HG02610 (cell line): ENCODE data around the gene FAM53B.

Experiments
- ATAC-seq: cut with Tn5 transposase; IDR thresholded peaks from one replicate; pipeline ENCODE4 v1.9.1; 2021; ENCODE audit warnings: mild to moderate bottlenecking, moderate library complexity; ENCODE audit not compliant: unreplicated experiment

FAM53B gene

DNA sequence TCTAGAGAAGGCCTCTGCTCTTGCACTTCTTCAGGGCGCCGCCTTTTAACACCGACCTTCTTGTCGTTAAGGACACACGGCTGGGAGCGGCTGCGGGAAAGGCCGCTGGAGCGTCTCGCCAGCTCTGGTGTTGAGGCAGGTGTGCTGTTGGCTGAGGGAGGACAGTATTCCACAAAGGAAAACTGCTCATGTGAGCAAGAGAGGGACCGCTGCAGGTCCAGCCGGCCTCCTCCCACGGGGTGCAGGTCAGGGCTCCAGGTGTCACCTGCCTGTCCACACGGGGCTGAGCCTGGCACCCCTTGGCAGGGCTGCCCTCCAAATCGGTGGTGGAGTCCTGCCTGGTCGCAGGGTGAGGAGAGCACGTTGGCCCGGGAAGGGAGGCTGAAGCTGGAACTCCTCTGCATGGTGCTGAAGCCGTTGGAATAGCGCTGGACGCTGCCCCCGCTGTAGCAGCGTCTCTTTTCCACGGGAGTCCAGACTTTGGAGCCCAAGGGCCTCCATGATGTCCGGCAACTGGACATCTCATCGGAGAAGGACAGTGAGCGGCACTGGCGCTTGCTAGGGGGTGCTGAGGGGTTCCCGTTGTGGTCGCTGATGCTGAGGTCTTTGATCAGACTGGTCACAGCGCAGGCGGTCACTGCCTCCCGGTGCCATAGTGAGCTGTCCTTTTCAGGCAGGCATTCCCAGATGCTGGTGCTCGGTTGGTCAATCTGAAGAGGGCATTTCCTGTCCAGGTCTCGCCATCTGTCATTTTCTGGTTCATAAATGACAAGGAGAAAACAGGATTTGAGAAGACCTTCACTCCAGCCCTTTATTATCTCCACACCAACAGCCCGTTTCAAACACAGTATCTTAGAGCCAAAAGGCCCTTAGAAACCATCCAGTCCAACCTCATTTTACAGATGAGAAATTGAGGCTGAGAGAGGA, 62.3 kb downstream of the FAM53B start:
- no peak for ATAC-seq

DNA sequence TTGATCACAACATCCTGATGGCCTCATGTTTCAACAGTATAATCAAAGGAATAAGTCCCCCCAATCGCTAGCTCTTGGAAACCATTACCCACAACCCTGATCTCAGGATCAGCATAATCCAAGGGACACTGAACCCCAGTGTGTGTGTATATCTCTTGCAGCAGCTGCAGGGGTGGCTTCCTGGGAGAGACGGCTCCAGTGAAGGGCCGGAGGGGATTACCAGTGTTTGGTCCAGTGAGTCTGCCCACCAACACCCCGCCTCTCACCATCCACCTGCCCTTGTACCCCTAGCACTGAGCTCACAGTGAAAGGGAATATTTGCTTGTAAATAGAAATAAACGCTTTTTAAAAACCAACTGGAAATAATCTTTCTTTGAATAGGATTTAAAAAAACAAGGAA, 63.1 kb downstream of the FAM53B start:
- no peak for ATAC-seq

DNA sequence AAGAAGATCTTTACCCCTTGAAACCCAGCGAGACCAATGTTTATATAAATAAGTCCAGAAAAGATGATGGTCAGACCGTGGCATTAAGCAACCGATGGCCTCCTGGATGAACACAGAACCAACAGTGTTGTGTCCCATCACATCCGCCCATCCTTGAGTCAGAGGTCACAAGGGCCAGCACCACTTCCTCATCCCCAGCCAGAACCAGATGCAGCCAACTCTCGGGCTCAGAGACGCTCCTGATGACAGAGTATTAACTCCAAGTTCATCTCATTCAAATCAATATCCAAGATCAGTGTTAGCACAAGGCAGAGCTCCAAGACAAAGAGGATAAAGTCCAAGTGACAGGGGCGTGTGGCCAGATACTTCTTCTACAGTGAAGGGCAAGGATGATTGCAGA, 63.5 kb downstream of the FAM53B start:
- no peak for ATAC-seq

DNA sequence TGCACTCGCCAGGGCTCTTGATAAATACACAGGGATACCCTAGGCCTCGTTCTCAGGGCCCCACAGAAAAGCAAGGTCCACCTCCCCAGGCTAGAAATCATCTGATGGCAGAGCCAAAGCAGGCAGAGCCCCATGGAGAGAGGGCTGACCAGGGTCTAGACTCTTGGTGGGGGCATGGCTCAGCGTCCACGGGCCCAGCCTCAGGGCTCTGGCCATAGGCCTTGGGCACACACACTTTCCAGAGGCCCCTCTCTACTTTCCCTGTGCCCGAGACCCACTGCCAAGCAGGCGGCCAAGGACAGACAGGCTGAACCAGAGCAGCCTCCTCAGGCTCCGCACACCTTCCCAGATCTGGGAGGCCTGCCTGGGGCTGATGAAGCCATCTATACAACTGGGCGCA, 64.8 kb downstream of the FAM53B start:
- ATAC-seq = no peak

DNA sequence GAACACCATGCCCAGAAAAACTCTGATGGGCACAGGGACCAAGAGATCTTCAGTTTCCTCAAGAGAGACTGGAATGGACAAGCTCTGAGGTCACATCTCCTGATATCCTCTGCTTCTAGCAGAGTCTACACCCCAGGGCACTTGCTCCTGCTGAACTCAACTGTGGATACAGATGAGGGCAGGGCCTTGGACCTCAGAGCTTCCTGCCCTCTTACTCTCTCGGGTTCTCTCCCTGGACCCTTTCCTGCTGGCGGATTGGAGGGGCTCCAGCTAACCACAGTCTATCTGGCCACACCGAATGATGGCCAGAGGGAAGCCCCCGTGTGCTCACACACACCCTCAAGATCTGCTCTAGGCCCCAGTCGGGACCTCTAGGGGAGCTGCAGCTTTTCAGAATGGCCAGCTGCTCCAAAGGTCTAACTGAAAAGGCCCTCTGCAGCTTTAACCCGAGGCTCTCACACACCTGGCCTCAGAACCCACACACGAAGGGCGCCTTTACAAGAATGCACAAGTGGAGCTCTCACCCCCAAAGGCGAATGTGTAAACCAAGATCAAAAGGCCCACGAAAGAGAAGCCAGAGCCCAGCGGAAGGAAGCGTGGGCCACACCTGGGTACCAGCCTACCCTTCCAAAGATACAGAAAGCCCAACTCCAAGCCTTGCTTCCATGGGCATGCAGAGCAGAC, 65.5 kb downstream of the FAM53B start:
- no peak for ATAC-seq

DNA sequence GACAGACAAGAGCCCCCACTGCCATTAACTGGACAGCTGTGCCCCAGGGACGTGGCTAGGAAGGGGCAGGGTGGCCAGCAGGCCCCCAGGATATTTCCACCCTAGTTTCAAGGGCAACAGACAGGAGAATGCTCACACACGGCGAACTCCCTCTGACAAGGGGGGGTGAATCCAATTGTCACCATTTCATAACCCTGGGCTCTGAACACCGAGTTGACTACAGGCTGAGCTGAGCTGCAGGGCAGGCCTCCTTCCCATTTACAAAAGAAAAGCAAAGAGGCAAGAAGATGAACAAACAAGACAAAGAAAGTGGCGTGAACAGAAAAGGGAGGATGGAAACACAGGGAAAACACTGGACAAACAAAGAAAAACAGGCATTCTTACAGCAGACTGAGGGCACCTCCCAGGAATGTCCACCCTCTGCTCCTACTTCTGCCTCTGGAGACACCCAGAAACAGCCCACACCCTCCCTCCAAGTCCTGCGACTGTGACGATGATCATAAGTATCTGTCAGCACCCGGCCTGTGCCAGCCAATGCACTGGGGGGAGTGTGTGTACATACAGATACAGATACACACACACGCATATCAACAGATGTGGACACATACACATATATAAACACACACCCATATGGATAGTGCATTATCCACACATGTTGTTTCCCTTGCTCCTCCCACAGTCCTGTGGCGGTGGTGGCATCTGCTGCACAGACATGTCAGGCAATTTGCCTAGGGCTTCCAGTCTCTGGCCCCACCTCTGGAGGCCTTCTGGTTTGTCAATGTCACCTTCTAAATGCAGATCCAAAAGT, 66.2 kb downstream of the FAM53B start:
- no peak for ATAC-seq

DNA sequence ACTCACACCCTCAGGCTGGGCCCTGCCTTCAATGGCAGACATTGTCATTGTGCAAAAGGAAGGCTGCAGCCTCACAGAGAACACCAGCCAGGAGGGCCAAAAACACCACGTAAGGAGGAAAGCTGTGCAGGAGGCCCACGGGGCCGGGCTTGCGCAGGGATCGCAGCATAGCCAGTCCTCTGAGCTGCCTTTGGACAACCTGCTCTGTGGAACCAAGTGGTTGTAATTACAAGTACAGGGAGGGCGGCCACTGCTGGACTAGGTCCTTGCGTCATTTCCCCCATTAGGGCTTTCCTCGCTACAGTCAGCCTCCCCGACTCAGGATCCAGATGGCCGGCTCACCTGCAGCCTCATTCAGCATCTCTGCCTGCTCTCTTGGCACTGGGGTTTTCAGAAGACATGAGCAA, 66.9 kb downstream of the FAM53B start:
- no peak for ATAC-seq

DNA sequence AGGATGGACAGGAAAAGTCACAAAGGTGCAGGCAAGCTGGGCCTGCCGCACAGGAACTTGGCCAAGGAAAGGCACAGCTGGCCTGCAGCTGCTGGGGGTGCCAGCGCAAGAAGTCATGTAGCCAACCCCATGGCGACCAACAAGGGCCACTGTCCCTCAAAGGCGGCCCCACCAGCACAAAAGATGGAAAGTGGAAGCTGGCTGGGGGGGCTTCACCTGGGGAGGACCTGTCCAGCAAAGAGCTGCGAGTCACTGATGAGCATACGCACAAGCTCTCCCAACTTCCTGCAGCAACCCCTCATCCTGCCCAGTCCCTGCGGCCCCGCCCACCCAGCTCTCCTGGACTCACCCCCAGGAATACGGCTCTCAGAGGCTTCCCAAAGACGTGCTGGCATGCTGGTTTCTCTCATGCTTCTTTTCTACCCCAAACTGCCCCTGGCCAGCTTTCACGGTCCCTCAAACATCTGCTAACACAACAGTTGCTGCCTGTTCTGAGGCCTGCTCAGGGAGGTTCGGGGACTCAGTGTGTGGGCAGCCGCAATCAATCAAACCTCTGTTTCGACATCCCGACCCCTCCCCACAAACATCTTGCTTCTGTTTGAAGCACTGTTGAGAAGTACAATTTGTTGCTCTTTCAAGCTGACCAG, 67.6 kb downstream of the FAM53B start:
- ATAC-seq = no peak

DNA sequence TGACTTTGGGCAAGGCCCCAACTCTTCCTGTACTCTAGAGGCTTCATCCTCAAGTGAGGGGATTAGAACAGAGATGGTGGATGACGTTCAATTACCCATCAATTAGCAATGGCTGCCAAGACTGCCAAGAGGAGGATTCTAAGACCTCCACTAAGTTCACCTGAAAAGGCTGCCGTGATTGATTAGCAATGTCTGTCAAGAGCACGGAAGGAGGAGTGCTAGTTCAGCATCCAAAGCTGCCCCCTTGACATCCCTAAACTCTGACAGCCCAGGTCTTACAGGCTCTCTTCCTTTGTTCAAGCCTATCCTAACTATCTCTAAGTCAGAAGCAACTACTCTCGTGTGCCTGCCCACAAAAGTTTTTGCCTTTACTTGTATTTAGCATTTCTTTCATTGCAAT, 68.4 kb downstream of the FAM53B start:
- ATAC-seq = no peak

DNA sequence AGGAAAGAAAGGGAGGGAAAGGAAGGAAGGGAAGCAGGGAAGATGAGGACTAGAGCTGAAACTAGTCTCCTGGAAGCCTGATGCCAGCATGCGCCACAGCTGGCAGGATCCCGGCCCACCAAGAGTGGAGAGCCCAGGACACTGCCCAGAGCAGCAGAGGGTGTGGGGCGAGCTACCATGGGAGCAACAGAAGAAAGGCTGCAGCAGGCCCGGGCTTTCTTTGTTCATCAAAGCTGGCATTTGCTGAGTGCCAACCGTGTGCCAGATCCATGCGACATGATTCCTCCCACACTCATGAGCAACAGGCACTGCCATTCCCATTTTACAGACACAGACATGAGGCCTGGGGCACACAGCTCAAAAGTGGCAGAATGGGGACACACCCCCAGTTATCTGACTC, 68.9 kb downstream of the FAM53B start:
- no peak for ATAC-seq

DNA sequence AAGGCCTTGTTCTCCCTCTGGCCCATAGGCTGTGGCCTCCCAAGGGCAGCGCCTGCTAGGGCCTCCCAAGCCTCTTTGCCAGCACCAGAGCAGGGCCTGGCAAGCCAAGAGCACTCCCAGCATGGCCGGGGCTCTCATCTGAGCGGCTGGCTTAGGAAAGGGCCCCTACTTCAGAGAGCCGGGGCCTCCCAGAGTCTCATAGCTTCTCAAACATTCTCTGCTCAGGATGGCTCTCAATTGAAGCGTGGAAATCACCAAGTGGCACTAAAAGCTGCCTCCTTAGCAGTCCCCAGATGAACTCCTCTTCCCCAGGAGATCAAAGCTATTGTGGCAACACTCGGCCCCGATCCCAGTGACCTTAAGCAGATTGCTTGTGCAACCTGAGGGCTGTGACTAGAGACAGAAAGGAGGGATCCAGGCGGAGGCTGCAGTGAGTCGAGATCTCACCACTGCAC, 69.4 kb downstream of the FAM53B start:
- ATAC-seq = no peak

DNA sequence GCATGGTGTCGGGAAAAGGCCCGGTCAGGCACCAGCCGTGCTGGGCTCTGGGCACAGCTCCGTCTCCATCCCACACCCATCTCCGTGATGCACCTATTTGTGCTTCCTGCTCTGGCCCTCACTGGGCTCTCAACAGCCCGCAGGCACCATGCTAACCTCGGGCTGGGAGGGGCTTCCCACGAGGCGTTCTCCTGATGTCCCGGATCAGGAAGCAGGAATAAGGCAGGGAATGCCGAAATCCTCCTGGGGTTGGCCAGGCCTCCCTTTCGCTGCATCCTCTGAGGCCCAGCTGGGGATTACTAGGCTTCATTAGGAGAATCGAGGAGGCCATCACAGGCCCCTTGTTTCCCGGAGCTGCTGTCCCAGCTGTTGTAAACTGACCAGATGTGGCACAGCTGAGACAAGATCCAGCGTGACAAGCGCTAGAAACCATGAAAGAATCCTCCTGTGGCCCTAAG, 72.0 kb downstream of the FAM53B start:
- no peak for ATAC-seq

DNA sequence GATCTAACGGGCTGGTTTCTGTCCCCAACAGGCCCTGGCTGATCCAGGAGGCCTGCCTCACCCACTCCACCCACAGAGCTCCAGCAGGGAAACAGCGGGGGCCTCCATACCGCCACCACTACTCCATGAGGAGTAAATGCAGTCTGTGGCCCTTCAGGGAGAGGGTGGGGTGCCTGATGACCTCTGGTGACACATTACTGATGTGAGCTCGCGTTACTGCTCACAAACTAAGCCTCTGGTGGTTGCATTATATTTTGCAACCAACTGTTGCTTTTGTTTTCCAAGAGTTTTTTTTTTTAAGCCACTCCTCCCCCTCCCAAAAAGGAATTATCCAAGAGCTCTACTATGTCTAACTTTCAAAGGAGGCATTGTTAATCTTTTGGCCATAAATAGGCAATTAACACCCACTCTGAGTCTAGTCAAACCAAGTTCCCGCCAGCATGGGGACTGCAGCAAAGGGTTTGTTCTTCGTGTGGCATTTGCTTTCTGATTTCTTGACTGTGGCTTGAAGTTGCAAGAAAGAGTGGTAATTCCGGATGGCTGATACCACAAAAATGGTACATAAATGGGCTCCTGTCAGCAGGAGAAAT, 72.6 kb downstream of the FAM53B start:
- no peak for ATAC-seq

DNA sequence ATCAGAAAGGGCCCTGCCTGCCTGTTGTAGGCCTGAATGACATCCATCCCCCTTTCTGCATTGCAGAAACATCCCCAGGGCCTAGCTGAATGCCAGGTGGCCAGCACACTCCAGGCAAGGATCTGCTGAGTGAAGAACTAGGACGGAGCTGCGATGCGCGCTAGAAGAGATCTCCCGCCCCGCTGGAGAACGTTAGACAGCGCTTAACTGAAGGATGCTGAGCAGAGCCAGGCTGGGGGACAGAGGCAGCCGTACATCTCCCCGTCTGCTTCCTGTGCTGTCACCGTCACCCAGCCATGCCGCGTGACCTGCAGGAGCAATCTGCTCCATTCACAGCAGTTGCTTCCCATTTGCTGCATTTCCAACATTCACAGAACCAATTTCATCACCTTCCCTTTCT, 73.3 kb downstream of the FAM53B start:
- ATAC-seq = no peak

DNA sequence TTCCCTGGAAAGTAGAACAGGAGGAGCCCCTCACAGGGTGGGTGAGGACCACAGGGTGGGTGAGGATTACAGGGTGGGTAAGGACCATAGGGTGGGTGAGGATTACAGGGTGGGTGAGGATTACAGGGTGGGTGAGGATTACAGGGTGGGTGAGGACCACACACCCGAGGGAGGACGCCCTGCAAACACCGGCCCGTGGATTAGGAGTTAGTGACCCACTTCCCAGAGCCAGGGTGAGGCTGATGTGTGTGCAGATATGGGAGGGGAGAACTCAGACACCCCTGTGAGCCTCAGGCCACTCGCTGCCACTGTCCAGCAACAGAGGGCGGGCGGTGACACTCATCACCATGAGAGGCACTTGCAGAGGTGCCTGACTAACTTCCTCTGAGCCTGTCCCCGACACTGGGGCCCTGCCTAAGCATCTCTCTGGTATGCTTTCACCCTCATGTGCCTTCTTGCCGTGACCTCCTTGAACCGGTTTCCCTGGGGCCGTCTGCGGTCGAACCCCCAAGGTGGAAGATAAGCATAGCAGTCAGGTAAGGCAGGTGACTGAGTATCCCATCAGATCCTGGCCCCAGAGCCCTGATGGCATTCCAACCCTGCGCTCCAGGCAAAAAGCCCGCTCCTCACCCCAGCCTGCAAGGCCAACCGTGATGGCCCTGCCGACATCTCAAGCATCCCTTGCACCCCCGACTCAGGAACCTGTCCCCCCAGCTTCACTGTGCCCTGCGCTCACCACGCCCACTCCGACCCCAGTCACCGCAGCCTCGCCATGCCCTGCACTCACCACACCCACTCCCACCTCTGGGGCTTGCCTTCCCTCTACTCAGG, 74.1 kb downstream of the FAM53B start:
- no peak for ATAC-seq

DNA sequence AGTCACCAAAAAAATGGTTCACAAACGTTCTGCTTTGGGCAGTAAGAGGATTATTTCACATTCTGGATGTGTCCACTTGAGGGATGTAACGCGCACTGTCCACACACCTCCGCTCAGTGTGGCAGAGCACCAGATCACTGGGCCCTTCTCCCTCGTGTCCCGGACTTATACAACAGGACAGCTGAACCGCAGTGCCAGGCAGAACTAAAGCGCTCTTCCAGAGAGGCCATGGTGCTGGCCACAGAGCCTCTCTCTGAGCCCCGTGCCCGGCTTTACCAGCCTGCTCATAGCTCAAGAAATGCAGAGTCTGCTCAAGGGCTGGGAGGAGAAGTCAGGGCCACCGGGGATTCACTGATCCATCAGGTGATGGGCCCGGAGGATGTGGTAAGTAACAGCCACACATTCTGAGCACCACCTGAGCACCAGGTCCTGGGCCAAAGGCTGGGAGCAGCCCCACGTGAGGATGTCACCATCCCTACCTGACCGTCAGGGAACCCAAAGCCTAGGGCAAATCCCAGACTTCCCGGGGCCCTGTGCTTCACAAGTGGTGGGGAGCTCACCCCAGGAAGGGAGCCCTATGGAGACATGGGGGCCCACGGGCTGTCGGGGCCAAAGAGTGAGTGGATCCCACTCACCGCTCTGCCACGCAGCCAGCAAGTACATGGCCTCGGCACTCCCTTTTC, 74.9 kb downstream of the FAM53B start:
- no peak for ATAC-seq

DNA sequence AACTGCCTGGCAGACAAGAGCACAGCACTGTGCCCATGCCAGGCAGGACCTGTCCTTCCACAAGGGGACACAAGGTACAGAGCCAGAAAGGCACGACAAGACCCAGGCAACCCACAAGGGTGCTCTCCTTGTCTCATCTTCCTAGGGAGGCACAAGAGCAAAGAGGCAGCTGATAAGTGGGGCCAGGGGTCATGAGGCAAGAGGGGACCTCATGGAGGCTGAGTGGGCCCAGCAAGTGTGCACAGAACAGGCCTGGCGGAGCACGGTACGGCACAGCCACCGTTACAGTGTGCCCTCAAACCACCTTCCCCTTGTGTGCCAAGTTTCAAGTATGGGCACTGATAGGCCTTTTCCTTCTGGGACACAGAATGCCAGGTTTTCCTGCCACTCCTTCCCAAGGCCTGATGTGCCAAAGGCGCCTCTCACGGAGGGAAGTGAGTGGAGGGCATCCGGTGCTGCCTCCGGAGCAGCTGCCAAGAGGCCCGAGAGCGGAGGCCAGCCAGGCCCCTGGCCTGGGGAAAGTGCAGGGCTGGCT, 75.6 kb downstream of the FAM53B start:
- no peak for ATAC-seq

DNA sequence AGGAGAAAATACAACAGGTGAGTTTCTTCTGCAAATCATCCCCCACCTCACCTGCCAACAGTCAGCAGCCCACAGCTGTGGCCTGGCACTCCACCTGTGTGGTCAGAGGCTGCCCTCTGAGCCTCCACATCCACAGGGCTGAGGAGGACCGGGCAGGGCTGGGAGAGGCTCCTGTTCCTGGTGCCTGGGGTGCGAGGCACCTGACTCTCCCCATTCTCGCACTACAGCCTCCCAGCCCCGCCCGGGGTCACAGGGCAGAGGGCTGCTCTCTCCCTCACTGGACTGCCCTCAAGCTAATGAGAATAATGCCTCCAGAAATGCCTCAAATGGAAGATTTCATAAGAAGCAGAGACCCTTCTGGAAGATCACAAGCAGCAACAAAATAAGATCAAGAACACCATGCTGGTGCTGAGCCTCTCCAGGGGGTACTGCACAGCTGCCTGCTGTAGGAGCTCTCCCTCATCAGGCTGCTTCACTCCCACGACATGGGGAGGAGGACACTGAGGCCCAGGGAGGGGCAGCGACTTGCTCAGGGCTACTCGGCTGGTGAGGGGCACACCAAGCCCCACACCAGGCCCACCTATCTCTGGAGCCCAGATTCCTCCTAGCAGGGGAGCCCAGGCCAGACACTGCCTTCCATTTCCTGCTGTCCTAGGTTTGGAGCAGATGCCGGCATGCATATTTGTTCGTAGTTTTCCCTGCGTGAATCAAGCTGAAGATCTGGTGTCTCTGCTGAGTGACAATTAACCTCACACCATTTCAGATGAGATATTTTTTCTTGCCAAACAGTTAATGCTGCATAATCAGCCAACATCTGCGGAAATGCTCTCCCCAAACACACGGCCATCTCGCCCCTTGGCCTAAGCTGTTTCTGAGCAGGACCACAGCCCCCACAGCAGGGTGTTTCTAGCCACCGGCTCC, 76.5 kb downstream of the FAM53B start:
- no peak for ATAC-seq
